Endothelial cell of umbilical vein (primary cell): Measurements from ENCODE around the gene GVQW3. TPM values are rescaled to one million over a fixed set of nuclear protein-coding genes. Genes with fewer than 3 reads are reported as not detected.

ENCODE experiments used
- BruUV-seq: library from RNA; stranded (reverse); fragments of 400-500 nt; replicated peaks from 2 replicates; lab custom pipeline; 2021; lab: Mats Ljungman, UMichigan
- CTCF ChIA-PET: fragments of 300-600, 350-600 bp; sonication (Branson Sonifier 250); formaldehyde crosslinking; loops from one replicate; lab custom pipeline; 2021; ENCODE audit warnings: antibody characterized with exemption, inconsistent platforms; lab: Charles Lee
- POLR2A ChIA-PET: fragments of 300-600, 350-600 bp; sonication (Branson Sonifier 250); formaldehyde crosslinking; loops from one replicate; lab custom pipeline; 2021; ENCODE audit warnings: antibody characterized with exemption, inconsistent platforms; lab: Charles Lee
- DNase-seq: peaks from one replicate; pipeline ENCODE4 v3.0.0-alpha.2; 2011; ENCODE audit warnings: low read depth, low spot score
- FAIRE-seq: peaks from 2 replicates; lab custom pipeline; 2011; peaks lifted over from hg19 to GRCh38; lab: Jason Lieb, UNC
- H2AFZ ChIP-seq: 2 replicates; pipeline ENCODE4 v1.6.0; 2012; ENCODE audit warnings: low read depth, low read length, control low read depth, inconsistent platforms
- H3K27ac ChIP-seq: 2 replicates; pipeline ENCODE4 v1.5.1; 2011; ENCODE audit warnings: low read depth, mild to moderate bottlenecking, control low read depth, low read length, moderate library complexity; ENCODE audit not compliant: insufficient read depth
- H3K27me3 ChIP-seq, 2 experiments: 2 replicates each; pipeline versions ENCODE4 v1.6.0 to v1.6.1; 2011; ENCODE audit warnings: low read length in 2 of 2, mixed read lengths in 1 of 2; ENCODE audit not compliant: control insufficient read depth in 2 of 2, insufficient read depth in 2 of 2
- H3K36me3 ChIP-seq, 2 experiments: 2 replicates in 1 of 2; 3 replicates in 1 of 2; pipeline ENCODE4 v1.5.1; 2011; ENCODE audit warnings: low read length in 2 of 2, mild to moderate bottlenecking in 1 of 2, moderate library complexity in 1 of 2; ENCODE audit not compliant: control insufficient read depth in 2 of 2, insufficient read depth in 2 of 2; ENCODE audit errors: extremely low read depth in 1 of 2
- H3K4me1 ChIP-seq: 3 replicates; pipeline ENCODE4 v1.5.1; 2011; ENCODE audit warnings: mild to moderate bottlenecking, low read length; ENCODE audit not compliant: control insufficient read depth, insufficient read depth; ENCODE audit errors: extremely low read depth
- H3K4me2 ChIP-seq: 2 replicates; pipeline ENCODE4 v1.6.1; 2011; ENCODE audit warnings: low read length, control low read depth, mixed read lengths; ENCODE audit not compliant: insufficient read depth
- H3K4me3 ChIP-seq, 3 experiments: fragments of 200-600 bp in 1 of 3; sonication (generic), shearing (Covaris generic) in 1 of 3; replicated peaks in 1 of 3; 2 replicates each; pipeline ENCODE4 v1.5.1; 2011 to 2016; ENCODE audit warnings: control low read depth in 3 of 3, low read length in 3 of 3, mild to moderate bottlenecking in 2 of 3, inconsistent platforms in 1 of 3, low read depth in 1 of 3, moderate library complexity in 1 of 3; ENCODE audit not compliant: insufficient read depth in 1 of 3
- H3K79me2 ChIP-seq: 2 replicates; pipeline ENCODE4 v1.6.0; 2012; ENCODE audit warnings: low read length, inconsistent platforms; ENCODE audit not compliant: control insufficient read depth, insufficient read depth
- H3K9ac ChIP-seq: replicated peaks from 2 replicates; pipeline ENCODE3; 2011; ENCODE audit warnings: low read length, control low read depth; ENCODE audit not compliant: insufficient read depth; ENCODE audit errors: extremely low read depth
- H3K9me1 ChIP-seq: replicated peaks from 3 replicates; pipeline ENCODE4 v1.6.0; 2011; ENCODE audit warnings: mild to moderate bottlenecking, low read length; ENCODE audit not compliant: control insufficient read depth, insufficient read depth; ENCODE audit errors: extremely low read depth
- H3K9me3 ChIP-seq: replicated peaks from 2 replicates; pipeline ENCODE4 v1.5.1; 2012; ENCODE audit warnings: low read length, inconsistent platforms; ENCODE audit not compliant: control insufficient read depth, insufficient read depth
- H4K20me1 ChIP-seq: replicated peaks from 2 replicates; pipeline ENCODE3; 2011; ENCODE audit warnings: mild to moderate bottlenecking, low read length; ENCODE audit not compliant: control insufficient read depth, insufficient read depth; ENCODE audit errors: extremely low read depth
- EZH2 ChIP-seq: IDR thresholded peaks from 2 replicates; pipeline ENCODE4 v1.6.1; 2012; ENCODE audit warnings: borderline replicate concordance, low read depth, mild to moderate bottlenecking, moderate library complexity, low read length, inconsistent platforms; ENCODE audit not compliant: severe bottlenecking
- FOS ChIP-seq: IDR thresholded peaks from 2 replicates; pipeline ENCODE4 v1.6.1; 2011; ENCODE audit warnings: mild to moderate bottlenecking, low read length, moderate library complexity, borderline replicate concordance; ENCODE audit not compliant: insufficient read depth
- GATA2 ChIP-seq: IDR thresholded peaks from 2 replicates; pipeline ENCODE4 v1.7.0; 2011; ENCODE audit warnings: low read depth, mild to moderate bottlenecking, moderate library complexity, mixed read lengths, low read length; ENCODE audit not compliant: insufficient read length, insufficient read depth
- JUN ChIP-seq: IDR thresholded peaks from 2 replicates; pipeline ENCODE4 v1.6.1; 2011; ENCODE audit warnings: borderline replicate concordance, low read depth; ENCODE audit not compliant: insufficient read length, insufficient read depth
- MYC ChIP-seq: IDR thresholded peaks from one replicate; pipeline ENCODE4 v1.6.1; 2011; ENCODE audit warnings: mild to moderate bottlenecking, low read depth, low read length
- POLR2A ChIP-seq: IDR thresholded peaks from 2 replicates; pipeline ENCODE4 v1.6.1; 2012; ENCODE audit warnings: low read depth, mild to moderate bottlenecking, control low read depth, low read length
- POLR2AphosphoS5 ChIP-seq: IDR thresholded peaks from 2 replicates; pipeline ENCODE4 v1.6.1; 2012; ENCODE audit warnings: low read depth, mild to moderate bottlenecking, control low read depth, low read length, moderate library complexity; ENCODE audit not compliant: insufficient read depth
- dilution Hi-C: fragments of 300-500 bp; cut with MboI; formaldehyde crosslinking; loops from one replicate; pipeline ENCODE4 v1.15.0; 2019; ENCODE audit warnings: low sequenced_read_pairs; ENCODE audit not compliant: extremely low pct_ligation_motif_present
- intact Hi-C: fragments of 100-400 bp; cut with micrococcal nuclease; formaldehyde crosslinking; loops from one replicate; pipeline ENCODE4 v1.10.0; 2022
- polyA plus RNA-seq, 4 experiments: library from polyadenylated mRNA; depleted of rRNA in 3 of 4; stranded (reverse) in 3 of 4; unstranded in 1 of 4; fragments of >200 nt; gene quantifications; 2 replicates each; pipeline versions ENCODE4 v1.2.1 to v1.2.3, GENCODE V29; 2011 to 2012; ENCODE audit warnings: missing spikeins in 1 of 4
- total RNA-seq: library from RNA; stranded (reverse); gene quantifications from 2 replicates; pipeline ENCODE4 v1.2.3, GENCODE V29; 2021
- TF ChIP-seq, protein P1 (sequence below): IDR thresholded peaks from 2 replicates; pipeline ENCODE4 v1.6.1; 2011; ENCODE audit not compliant: insufficient read depth, insufficient read length
- TF ChIP-seq, protein P2 (sequence below), 2 donors: IDR thresholded peaks; 1 replicate in 1 of 2; 2 replicates in 1 of 2; pipeline ENCODE4 v1.5.1; 2011; ENCODE audit warnings: low read length in 2 of 2, mild to moderate bottlenecking in 2 of 2, moderate library complexity in 2 of 2, control low read depth in 1 of 2, inconsistent platforms in 1 of 2, low read depth in 1 of 2; ENCODE audit not compliant: insufficient read depth in 1 of 2; ENCODE audit errors: extremely low read depth in 1 of 2

The GVQW3 gene
- total and polyA plus RNA-seq, 2 donors (not counting 3 experiments of a cell fraction or from before 2014, with no cell fraction given) = 1.0 to 2.8 TPM

DNA sequence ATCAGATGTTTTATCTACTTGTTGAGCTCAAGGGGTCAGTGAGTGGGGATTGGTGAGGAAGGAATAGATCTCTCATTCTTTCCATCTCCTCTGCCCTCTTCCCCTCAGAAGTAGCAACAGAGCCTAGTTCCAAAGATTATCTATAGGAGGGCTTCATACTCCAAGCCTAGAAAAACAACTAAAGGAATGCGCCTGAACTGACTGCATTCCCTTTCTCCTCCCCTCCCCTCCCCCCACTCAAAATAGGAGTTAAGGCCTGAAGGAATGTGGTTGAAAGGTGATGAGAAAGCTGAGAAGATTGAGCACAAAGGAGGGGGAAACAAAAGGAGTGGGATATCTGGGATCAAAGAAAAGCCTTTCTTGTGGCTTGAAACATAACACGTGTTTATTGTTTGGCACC, 74.2 kb downstream of the GVQW3 start:
- ChIA-PET CTCF (interaction anchor here (1.1 to 2.2 kb wide), 3 partner anchors 10 to 34 kb away, joined by 3 to 7 read pairs (median 4); no protein-coding TSS in a partner anchor), POLR2A (no interaction called here)
- H3K79me2 ChIP-seq = no peaks in the 10 kb centered on the region
- H2AFZ ChIP-seq = no peak overlapping the region
- dilution Hi-C loops = no loop called here
- TF ChIP-seq GATA2 = no peak
- TF ChIP-seq, protein P1, sequence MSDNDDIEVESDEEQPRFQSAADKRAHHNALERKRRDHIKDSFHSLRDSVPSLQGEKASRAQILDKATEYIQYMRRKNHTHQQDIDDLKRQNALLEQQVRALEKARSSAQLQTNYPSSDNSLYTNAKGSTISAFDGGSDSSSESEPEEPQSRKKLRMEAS = no peak
- no peak for TF ChIP-seq FOS
- no peak for TF ChIP-seq MYC
- no peak for TF ChIP-seq EZH2
- no peak for TF ChIP-seq JUN
- TF ChIP-seq, protein P2, sequence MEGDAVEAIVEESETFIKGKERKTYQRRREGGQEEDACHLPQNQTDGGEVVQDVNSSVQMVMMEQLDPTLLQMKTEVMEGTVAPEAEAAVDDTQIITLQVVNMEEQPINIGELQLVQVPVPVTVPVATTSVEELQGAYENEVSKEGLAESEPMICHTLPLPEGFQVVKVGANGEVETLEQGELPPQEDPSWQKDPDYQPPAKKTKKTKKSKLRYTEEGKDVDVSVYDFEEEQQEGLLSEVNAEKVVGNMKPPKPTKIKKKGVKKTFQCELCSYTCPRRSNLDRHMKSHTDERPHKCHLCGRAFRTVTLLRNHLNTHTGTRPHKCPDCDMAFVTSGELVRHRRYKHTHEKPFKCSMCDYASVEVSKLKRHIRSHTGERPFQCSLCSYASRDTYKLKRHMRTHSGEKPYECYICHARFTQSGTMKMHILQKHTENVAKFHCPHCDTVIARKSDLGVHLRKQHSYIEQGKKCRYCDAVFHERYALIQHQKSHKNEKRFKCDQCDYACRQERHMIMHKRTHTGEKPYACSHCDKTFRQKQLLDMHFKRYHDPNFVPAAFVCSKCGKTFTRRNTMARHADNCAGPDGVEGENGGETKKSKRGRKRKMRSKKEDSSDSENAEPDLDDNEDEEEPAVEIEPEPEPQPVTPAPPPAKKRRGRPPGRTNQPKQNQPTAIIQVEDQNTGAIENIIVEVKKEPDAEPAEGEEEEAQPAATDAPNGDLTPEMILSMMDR (IDR thresholded peaks at IDR 0.05; ENCODE audit: extremely low read depth in 1 of 2, insufficient read depth in 1 of 2, low read depth in 1 of 2, low read length in 2 of 2) = no peak
- no peak for TF ChIP-seq POLR2AphosphoS5
- TF ChIP-seq POLR2A = no peak
- BruUV-seq = no TSS peak
- DNase-seq (peak; percentile 12), FAIRE-seq (no peak)
- H3K9me3 ChIP-seq = no peaks in the 10 kb centered on the region
- no peak overlapping the region for H3K4me2 ChIP-seq
- H3K4me3 ChIP-seq = no peak overlapping the region
- H3K4me1 ChIP-seq = no peaks in the 10 kb centered on the region
- no peak overlapping the region for H3K9ac ChIP-seq
- peaks cover 2% of the 10 kb centered on the region for H4K20me1 ChIP-seq
- peaks cover 3 to 8% of the 10 kb centered on the region in 2 experiments for H3K36me3 ChIP-seq
- no peaks in the 10 kb centered on the region for H3K9me1 ChIP-seq
- intact Hi-C loops = no loop called here
- H3K27ac ChIP-seq = no peak overlapping the region
- H3K27me3 ChIP-seq = no peaks in the 10 kb centered on the region
